Activated T-helper 2 cell treated with anti-CD3 and anti-CD28 coated beads, Interferon-gamma antibody, Interleukin-2, Interleukin-4, amounts not matched to agents 10 μg/mL and 5 μg/mL and 100 μg/mL, durations not matched to agents 14 hours and 24 hours and 36 hours (primary cell): ENCODE data around the gene CCDC106. TPM values are rescaled to one million over a fixed set of nuclear protein-coding genes. Genes with fewer than 3 reads are reported as not detected.

Experiments used
- DNase-seq: peaks from one replicate; pipeline ENCODE4 v3.0.0; 2021; ENCODE audit warnings: low spot score
- H3K27ac Mint-ChIP-seq: one replicate; pipeline ENCODE4 v1.8.0; 2021; ENCODE audit warnings: mixed read lengths
- H3K27me3 Mint-ChIP-seq: one replicate; pipeline ENCODE4 v1.8.0; 2021; ENCODE audit warnings: low read depth, mixed read lengths
- H3K36me3 Mint-ChIP-seq: one replicate; pipeline ENCODE4 v1.8.0; 2021; ENCODE audit warnings: low read depth, mixed read lengths
- H3K4me1 Mint-ChIP-seq: one replicate; pipeline ENCODE4 v1.8.0; 2021; ENCODE audit warnings: low read depth, mixed read lengths
- H3K4me3 Mint-ChIP-seq: one replicate; pipeline ENCODE4 v1.8.0; 2021; ENCODE audit warnings: low read depth, mild to moderate bottlenecking, moderate library complexity, mixed read lengths
- H3K9me3 Mint-ChIP-seq: one replicate; pipeline ENCODE4 v1.8.0; 2021; ENCODE audit warnings: mixed read lengths
- intact Hi-C: fragments of 100-400 bp; cut with micrococcal nuclease; formaldehyde crosslinking; loops from one replicate; pipeline ENCODE4 v1.15.1; 2023
- total RNA-seq: library from RNA; stranded (reverse); gene quantifications from 2 replicates; pipeline ENCODE4 v1.2.3, GENCODE V29; 2022

The CCDC106 gene
- total RNA-seq, 1 donor from 2014 or later, result 8.1 TPM

GRCh38 chr19:55659822-55660221 lies 11.8 kb downstream of the CCDC106 start:
- Mint-ChIP-seq H3K27me3 (no peaks in the 10 kb centered on the region), H3K27ac (no peak overlapping the region), H3K4me3 (no peak overlapping the region), H3K4me1 (peaks cover 27% of the 10 kb centered on the region), H3K9me3 (no peaks in the 10 kb centered on the region), H3K36me3 (peaks cover 82% of the 10 kb centered on the region)
- intact Hi-C loops, result loop anchor here (10.0 kb wide), 1 partner anchor 655 kb away; the partner anchor contains the start of gene ZSCAN5A
- DNase-seq, result no peak

- intact Hi-C loops, result no loop called here
- Mint-ChIP-seq H3K36me3 (peaks cover 83% of the 10 kb centered on the region), H3K4me3 (no peak overlapping the region), H3K9me3 (no peaks in the 10 kb centered on the region), H3K4me1 (peaks cover 27% of the 10 kb centered on the region), H3K27me3 (no peaks in the 10 kb centered on the region), H3K27ac (no peak overlapping the region)
- no peak for DNase-seq
Measured at GRCh38 chr19:55660404-55660803, 12.4 kb downstream of the CCDC106 start.

- DNase-seq, result no peak
- Mint-ChIP-seq H3K27me3 (no peaks in the 10 kb centered on the region), H3K27ac (no peak overlapping the region), H3K4me3 (no peak overlapping the region), H3K9me3 (no peaks in the 10 kb centered on the region), H3K4me1 (peaks cover 24% of the 10 kb centered on the region), H3K36me3 (peaks cover 83% of the 10 kb centered on the region)
- intact Hi-C loops, result no loop called here
Measured at GRCh38 chr19:55660991-55661390, 13.0 kb downstream of the CCDC106 start.

GRCh38 chr19:55661826-55662225 lies 13.8 kb downstream of the CCDC106 start:
- Mint-ChIP-seq H3K4me1 (peaks cover 21% of the 10 kb centered on the region), H3K27ac (no peak overlapping the region), H3K36me3 (peaks cover 84% of the 10 kb centered on the region), H3K27me3 (no peaks in the 10 kb centered on the region), H3K9me3 (no peaks in the 10 kb centered on the region), H3K4me3 (no peak overlapping the region)
- DNase-seq, result no peak
- intact Hi-C loops, result no loop called here

GRCh38 chr19:55663846-55664536 lies 16.0 kb downstream of the CCDC106 start:
- H3K9me3 Mint-ChIP-seq, result no peaks in the 10 kb centered on the region

GRCh38 chr19:55666343-55667005 lies 18.5 kb downstream of the CCDC106 start:
- intact Hi-C loops, result no loop called here
- Mint-ChIP-seq H3K36me3 (peaks cover 89% of the 10 kb centered on the region), H3K9me3 (no peaks in the 10 kb centered on the region), H3K4me3 (no peak overlapping the region), H3K27me3 (no peaks in the 10 kb centered on the region), H3K4me1 (peaks cover 3% of the 10 kb centered on the region), H3K27ac (no peak overlapping the region)
- no peak for DNase-seq

More at GRCh38 chr19:55663846-55664536, 16.0 kb downstream of the CCDC106 start:
- H3K27ac Mint-ChIP-seq, result no peak overlapping the region
- intact Hi-C loops, result no loop called here
- no peak for DNase-seq
- H3K36me3 Mint-ChIP-seq, result peaks cover 89% of the 10 kb centered on the region
- no peaks in the 10 kb centered on the region for H3K27me3 Mint-ChIP-seq
- H3K4me3 Mint-ChIP-seq, result no peak overlapping the region
- peaks cover 9% of the 10 kb centered on the region for H3K4me1 Mint-ChIP-seq

- intact Hi-C loops, result no loop called here
- Mint-ChIP-seq H3K9me3 (no peaks in the 10 kb centered on the region), H3K4me1 (peaks cover under 1% of the 10 kb centered on the region), H3K27me3 (no peaks in the 10 kb centered on the region), H3K36me3 (peaks cover 88% of the 10 kb centered on the region), H3K4me3 (no peak overlapping the region), H3K27ac (no peak overlapping the region)
- DNase-seq, result no peak
Measured at GRCh38 chr19:55667006-55667381, 19.0 kb downstream of the CCDC106 start.

GRCh38 chr19:55667511-55667910 lies 19.5 kb downstream of the CCDC106 start:
- Mint-ChIP-seq H3K4me1 (no peaks in the 10 kb centered on the region), H3K27me3 (no peaks in the 10 kb centered on the region), H3K9me3 (no peaks in the 10 kb centered on the region), H3K36me3 (peaks cover 88% of the 10 kb centered on the region), H3K27ac (no peak overlapping the region), H3K4me3 (no peak overlapping the region)
- no peak for DNase-seq
- intact Hi-C loops, result no loop called here

- H3K36me3 Mint-ChIP-seq, result peaks cover 83% of the 10 kb centered on the region
- intact Hi-C loops, result no loop called here
- no peak for DNase-seq
- no peaks in the 10 kb centered on the region for H3K9me3 Mint-ChIP-seq
- H3K4me1 Mint-ChIP-seq, result no peaks in the 10 kb centered on the region
- no peak overlapping the region for H3K27ac Mint-ChIP-seq
- no peaks in the 10 kb centered on the region for H3K27me3 Mint-ChIP-seq
- H3K4me3 Mint-ChIP-seq, result no peak overlapping the region
Measured at GRCh38 chr19:55667958-55668357, 19.9 kb downstream of the CCDC106 start.

DNA sequence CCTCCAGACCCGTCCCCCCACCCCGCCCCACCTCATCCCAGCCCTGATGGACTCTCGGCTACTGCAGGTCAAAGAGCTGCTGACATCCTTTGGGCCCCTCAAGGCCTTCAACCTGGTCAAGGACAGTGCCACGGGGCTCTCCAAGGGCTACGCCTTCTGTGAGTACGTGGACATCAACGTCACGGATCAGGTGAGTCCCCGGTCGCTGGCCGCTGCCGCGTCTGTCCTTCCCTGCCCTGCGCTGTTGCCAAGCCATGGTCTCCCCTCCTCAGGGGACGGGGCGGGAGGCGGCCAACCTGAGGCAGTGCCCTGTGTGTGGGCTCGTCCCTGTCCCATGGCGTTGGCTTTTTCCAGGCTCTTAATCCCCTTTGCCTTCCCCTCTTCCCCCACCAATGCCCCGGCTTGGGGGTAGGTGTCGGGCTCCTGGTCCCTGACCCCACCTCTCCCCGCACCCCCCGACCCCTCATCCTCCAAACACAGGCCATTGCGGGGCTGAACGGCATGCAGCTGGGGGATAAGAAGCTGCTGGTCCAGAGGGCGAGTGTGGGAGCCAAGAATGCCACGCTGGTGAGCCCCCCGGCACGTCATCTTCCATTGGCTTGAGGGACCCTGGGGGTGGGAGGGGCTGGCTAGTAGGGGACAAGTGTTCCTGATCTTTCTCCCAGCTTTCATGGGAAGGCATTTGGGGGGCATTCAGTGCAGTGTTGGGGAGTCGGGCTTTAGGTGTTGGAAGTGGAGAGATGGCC lies 20.8 kb downstream of the CCDC106 start:
- peaks cover 83% of the 10 kb centered on the region for H3K36me3 Mint-ChIP-seq
- no peak overlapping the region for H3K27ac Mint-ChIP-seq
- H3K9me3 Mint-ChIP-seq, result no peaks in the 10 kb centered on the region
- H3K4me1 Mint-ChIP-seq, result peaks cover 3% of the 10 kb centered on the region
- H3K4me3 Mint-ChIP-seq, result no peak overlapping the region
- no peaks in the 10 kb centered on the region for H3K27me3 Mint-ChIP-seq
- intact Hi-C loops, result no loop called here
- DNase-seq, result no peak

- intact Hi-C loops, result no loop called here
- Mint-ChIP-seq H3K36me3 (peaks cover 81% of the 10 kb centered on the region), H3K27me3 (no peaks in the 10 kb centered on the region), H3K4me1 (peaks cover 6% of the 10 kb centered on the region), H3K9me3 (no peaks in the 10 kb centered on the region), H3K4me3 (no peak overlapping the region), H3K27ac (no peak overlapping the region)
- no peak for DNase-seq
Measured at GRCh38 chr19:55669418-55670279, 21.6 kb downstream of the CCDC106 start.

- Mint-ChIP-seq H3K27ac (peak overlapping the region; percentile 55), H3K4me3 (no peak overlapping the region), H3K4me1 (peaks cover 7% of the 10 kb centered on the region), H3K9me3 (no peaks in the 10 kb centered on the region), H3K27me3 (no peaks in the 10 kb centered on the region), H3K36me3 (peaks cover 79% of the 10 kb centered on the region)
- intact Hi-C loops, result no loop called here
- no peak for DNase-seq
Measured at GRCh38 chr19:55670280-55671053, 22.5 kb downstream of the CCDC106 start.
